Spleen (tissue), 11 donors: ENCODE results near the gene RMDN3. TPM values are rescaled to one million over a fixed set of nuclear protein-coding genes. Genes with fewer than 3 reads are reported as not detected.
A peak's percentile ranks its signal among the peaks of the same experiment; 100 is the strongest.

Experiments
- DNase-seq: peaks from one replicate; pipeline ENCODE4 v3.0.0-alpha.2; 2020
- H3K27ac ChIP-seq, 8 donors: fragments of 200-600 bp; sonication (generic) in 7 of 8; 1 replicate in 4 of 8; 2 replicates in 4 of 8; pipeline versions ENCODE4 v1.5.0 to v1.8.0; 2016 to 2021; ENCODE audit warnings: inconsistent platforms in 4 of 8, mild to moderate bottlenecking in 4 of 8, moderate library complexity in 1 of 8
- H3K27me3 ChIP-seq, 7 donors: fragments of 200-600 bp; sonication (generic) in 6 of 7; replicated peaks in 1 of 7; 1 replicate in 4 of 7; 2 replicates in 3 of 7; pipeline versions ENCODE4 v1.5.0 to v1.8.0; 2016 to 2021; ENCODE audit warnings: inconsistent platforms in 3 of 7, mild to moderate bottlenecking in 1 of 7
- H3K36me3 ChIP-seq, 6 donors: fragments of 200-600 bp; sonication (generic) in 5 of 6; 1 replicate in 4 of 6; 2 replicates in 2 of 6; pipeline versions ENCODE4 v1.5.0 to v1.8.0; 2016 to 2021; ENCODE audit warnings: inconsistent platforms in 2 of 6
- H3K4me1 ChIP-seq, 6 donors: fragments of 200-600 bp; sonication (generic) in 5 of 6; 1 replicate in 3 of 6; 2 replicates in 3 of 6; pipeline versions ENCODE4 v1.5.0 to v1.8.0; 2016 to 2021; ENCODE audit warnings: inconsistent platforms in 3 of 6
- H3K4me3 ChIP-seq, 8 donors: fragments of 200-600 bp; sonication (generic) in 7 of 8; 1 replicate in 4 of 8; 2 replicates in 4 of 8; pipeline versions ENCODE4 v1.5.0 to v1.8.0; 2016 to 2021; ENCODE audit warnings: inconsistent platforms in 4 of 8, mild to moderate bottlenecking in 4 of 8, moderate library complexity in 2 of 8
- H3K9me3 ChIP-seq, 8 donors: fragments of 200-600 bp; sonication (generic) in 7 of 8; 1 replicate in 4 of 8; 2 replicates in 4 of 8; pipeline versions ENCODE4 v1.5.0 to v1.8.0; 2016 to 2021; ENCODE audit warnings: inconsistent platforms in 4 of 8
- POLR2A ChIP-seq, 3 donors: fragments of 450-650 bp; IDR thresholded peaks; one replicate each; pipeline ENCODE4 v1.5.1; 2017; ENCODE audit warnings: antibody characterized with exemption in 3 of 3, mild to moderate bottlenecking in 1 of 3
- POLR2AphosphoS5 ChIP-seq, 3 donors: sonication (generic); formaldehyde crosslinking; IDR thresholded peaks; one replicate each; pipeline ENCODE4 v1.5.1; 2017; ENCODE audit warnings: antibody characterized with exemption in 3 of 3
- WGBS, 5 donors: extraction: QIAGEN DNeasy Blood & Tissue Kit in 3 of 5; methylation state at CpG; one replicate each; pipeline versions ENCODE4 v1.1.5 to v1.1.7; 2013 to 2018; 5-methylcytosine and 5-hydroxymethylcytosine counted together
- intact Hi-C: fragments of 100-400 bp; cut with DNase I; formaldehyde crosslinking; loops from one replicate; pipeline ENCODE4 v1.15.0; 2023; ENCODE audit warnings: low total_unique reads
- polyA plus RNA-seq, 3 donors: library from polyadenylated mRNA; stranded (reverse); fragments of 200-250 nt; gene quantifications; one replicate each; pipeline ENCODE4 v1.2.1, GENCODE V29; 2013
- total RNA-seq, 7 donors: library from RNA; depleted of rRNA in 3 of 7; stranded (reverse); fragments of >200 nt in 3 of 7; fragmentation: NEBNext Ultra II Directional in 4 of 7; extraction: Animal tissue kit (Norgen Biotek cat#: 25700) in 4 of 7; gene quantifications; one replicate each; pipeline versions ENCODE4 v1.1.0 to v1.2.1, GENCODE V29; 2016 to 2021
- TF ChIP-seq, protein P1 (sequence below), 11 experiments: fragments of 200-600 bp in 7 of 11; fragments of 450-650 bp in 4 of 11; sonication (generic) in 4 of 11; IDR thresholded peaks in 8 of 11; conservative IDR thresholded peaks in 3 of 11; 1 replicate in 7 of 11; 2 replicates in 4 of 11; pipeline versions ENCODE4 v1.4.0 to v1.8.0; 2016 to 2021; ENCODE audit warnings: antibody characterized with exemption in 11 of 11, inconsistent platforms in 4 of 11, mild to moderate bottlenecking in 1 of 11
- donor health status: healthy with polysubstance abuse.
- donor health status: DM: no; HTN: no; CAD: no; lungs with moderate emphysema.
- donor health status: DM: no; HTN: no; CAD: no.
- donor health status: Bipolar disorder and iron deficiency.
- donor health status: healthy.
- donor health status: DM: no; HTN: no; CAD: no.
- donor health status: DM: yes; HTN: yes; CAD: no.

Gene RMDN3
- total and polyA plus RNA-seq, 10 donors: 13.0 to 32.2 (median 23.2) TPM

DNA sequence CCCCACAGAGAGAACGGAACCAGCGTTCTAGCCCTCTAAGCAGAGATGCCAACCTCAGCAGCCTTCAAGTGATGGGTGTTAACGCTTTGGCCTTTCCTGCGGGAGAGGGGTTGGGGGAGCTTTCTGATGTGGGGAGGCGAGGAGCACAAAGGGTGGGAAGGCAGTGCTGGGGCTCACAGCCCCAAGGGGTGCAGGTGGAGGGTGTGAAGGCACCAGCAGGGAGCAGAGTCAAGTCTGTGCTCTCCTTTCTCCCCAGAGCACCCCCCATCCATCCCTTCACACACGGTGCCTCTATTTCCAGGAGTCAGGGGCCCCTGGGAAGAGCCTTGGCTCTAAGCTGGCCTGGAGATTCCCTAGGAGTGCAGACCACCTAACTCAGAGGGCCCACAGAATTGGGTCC lies 18.8 kb upstream of the RMDN3 start:
- DNase-seq: peak; percentile 28
- H3K36me3 ChIP-seq: peaks cover 0 to 96% (median 71%) of the 10 kb centered on the region in 6 donors
- H3K9me3 ChIP-seq: no peaks in the 10 kb centered on the region
- TF ChIP-seq POLR2A (IDR thresholded peaks at IDR 0.05) (no peak), POLR2AphosphoS5 (IDR thresholded peaks at IDR 0.05) (no peak)
- TF ChIP-seq, protein P1, sequence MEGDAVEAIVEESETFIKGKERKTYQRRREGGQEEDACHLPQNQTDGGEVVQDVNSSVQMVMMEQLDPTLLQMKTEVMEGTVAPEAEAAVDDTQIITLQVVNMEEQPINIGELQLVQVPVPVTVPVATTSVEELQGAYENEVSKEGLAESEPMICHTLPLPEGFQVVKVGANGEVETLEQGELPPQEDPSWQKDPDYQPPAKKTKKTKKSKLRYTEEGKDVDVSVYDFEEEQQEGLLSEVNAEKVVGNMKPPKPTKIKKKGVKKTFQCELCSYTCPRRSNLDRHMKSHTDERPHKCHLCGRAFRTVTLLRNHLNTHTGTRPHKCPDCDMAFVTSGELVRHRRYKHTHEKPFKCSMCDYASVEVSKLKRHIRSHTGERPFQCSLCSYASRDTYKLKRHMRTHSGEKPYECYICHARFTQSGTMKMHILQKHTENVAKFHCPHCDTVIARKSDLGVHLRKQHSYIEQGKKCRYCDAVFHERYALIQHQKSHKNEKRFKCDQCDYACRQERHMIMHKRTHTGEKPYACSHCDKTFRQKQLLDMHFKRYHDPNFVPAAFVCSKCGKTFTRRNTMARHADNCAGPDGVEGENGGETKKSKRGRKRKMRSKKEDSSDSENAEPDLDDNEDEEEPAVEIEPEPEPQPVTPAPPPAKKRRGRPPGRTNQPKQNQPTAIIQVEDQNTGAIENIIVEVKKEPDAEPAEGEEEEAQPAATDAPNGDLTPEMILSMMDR (IDR thresholded peaks at IDR 0.05 in 8 of 11, conservative IDR thresholded peaks at IDR 0.05 in 3 of 11): no peak
- intact Hi-C loops: no loop called here
- no peaks in the 10 kb centered on the region for H3K27me3 ChIP-seq
- no peak overlapping the region for H3K4me3 ChIP-seq
- no peak overlapping the region for H3K27ac ChIP-seq
- H3K4me1 ChIP-seq: peaks cover 4 to 40% (median 20%) of the 10 kb centered on the region in 6 donors
- WGBS, 5 donors: 90 to 100% (median 94%) methylated on average over 6 of the region's 6 CpGs

GRCh38 chr15:40773496-40773895 lies 18.4 kb upstream of the RMDN3 start:
- 90 to 97% (median 91%) methylated on average over 8 of the region's 8 CpGs for WGBS, 5 donors
- H3K36me3 ChIP-seq: peaks cover 0 to 94% (median 67%) of the 10 kb centered on the region in 6 donors
- DNase-seq: peak; percentile 66
- no peaks in the 10 kb centered on the region for H3K9me3 ChIP-seq
- no peak overlapping the region for H3K4me3 ChIP-seq
- no peak overlapping the region for H3K27ac ChIP-seq
- no peaks in the 10 kb centered on the region for H3K27me3 ChIP-seq
- peaks cover 8 to 44% (median 24%) of the 10 kb centered on the region in 6 donors for H3K4me1 ChIP-seq
- intact Hi-C loops: no loop called here
- TF ChIP-seq, protein P1 (IDR thresholded peaks at IDR 0.05 in 8 of 11, conservative IDR thresholded peaks at IDR 0.05 in 3 of 11): no peak
- TF ChIP-seq POLR2AphosphoS5 (IDR thresholded peaks at IDR 0.05) (no peak), POLR2A (IDR thresholded peaks at IDR 0.05) (no peak)

GRCh38 chr15:40772014-40772413 lies 17.0 kb upstream of the RMDN3 start:
- WGBS, 5 donors: 88 to 97% (median 92%) methylated on average over 9 to 13 of the region's 13 CpGs
- peaks cover 0 to 94% (median 60%) of the 10 kb centered on the region in 6 donors for H3K36me3 ChIP-seq

GRCh38 chr15:40771242-40771641 lies 16.2 kb upstream of the RMDN3 start:
- Histone ChIP-seq H3K27ac (no peak overlapping the region), H3K4me3 (no peak overlapping the region), H3K9me3 (no peaks in the 10 kb centered on the region), H3K36me3 (peaks cover 0 to 94% (median 52%) of the 10 kb centered on the region in 6 donors), H3K27me3 (no peaks in the 10 kb centered on the region), H3K4me1 (peaks cover 9 to 51% (median 32%) of the 10 kb centered on the region in 6 donors)
- 87 to 96% (median 94%) methylated on average over 5 of the region's 5 CpGs for WGBS, 5 donors
- intact Hi-C loops: no loop called here
- DNase-seq: no peak
- TF ChIP-seq POLR2AphosphoS5 (IDR thresholded peaks at IDR 0.05): no peak
- no peak for TF ChIP-seq POLR2A (IDR thresholded peaks at IDR 0.05)
- TF ChIP-seq, protein P1 (IDR thresholded peaks at IDR 0.05 in 8 of 11, conservative IDR thresholded peaks at IDR 0.05 in 3 of 11): no peak

More at GRCh38 chr15:40772014-40772413, 17.0 kb upstream of the RMDN3 start:
- H3K4me3 ChIP-seq: no peak overlapping the region
- H3K4me1 ChIP-seq: peaks cover 9 to 51% (median 33%) of the 10 kb centered on the region in 6 donors
- H3K27me3 ChIP-seq: no peaks in the 10 kb centered on the region
- TF ChIP-seq, protein P1 (IDR thresholded peaks at IDR 0.05 in 8 of 11, conservative IDR thresholded peaks at IDR 0.05 in 3 of 11): no peak
- TF ChIP-seq POLR2A (IDR thresholded peaks at IDR 0.05): no peak
- no peak for TF ChIP-seq POLR2AphosphoS5 (IDR thresholded peaks at IDR 0.05)
- H3K27ac ChIP-seq: no peak overlapping the region
- H3K9me3 ChIP-seq: no peaks in the 10 kb centered on the region
- intact Hi-C loops: no loop called here
- DNase-seq: no peak
